NCI-H1436 treated with DMSO at 0.1 percent for 48 hours (cell line): ENCODE results near the gene FOXO3.
"Not testable (repeated sequence)": the region's sequence is repeated elsewhere in the genome, so short reads cannot be mapped to it uniquely, and the experiment has no call there.

ENCODE experiments used
- DNase-seq: peaks from one replicate; lab custom pipeline; 2025; lab: John Stamatoyannopoulos, UW

The FOXO3 gene

DNA sequence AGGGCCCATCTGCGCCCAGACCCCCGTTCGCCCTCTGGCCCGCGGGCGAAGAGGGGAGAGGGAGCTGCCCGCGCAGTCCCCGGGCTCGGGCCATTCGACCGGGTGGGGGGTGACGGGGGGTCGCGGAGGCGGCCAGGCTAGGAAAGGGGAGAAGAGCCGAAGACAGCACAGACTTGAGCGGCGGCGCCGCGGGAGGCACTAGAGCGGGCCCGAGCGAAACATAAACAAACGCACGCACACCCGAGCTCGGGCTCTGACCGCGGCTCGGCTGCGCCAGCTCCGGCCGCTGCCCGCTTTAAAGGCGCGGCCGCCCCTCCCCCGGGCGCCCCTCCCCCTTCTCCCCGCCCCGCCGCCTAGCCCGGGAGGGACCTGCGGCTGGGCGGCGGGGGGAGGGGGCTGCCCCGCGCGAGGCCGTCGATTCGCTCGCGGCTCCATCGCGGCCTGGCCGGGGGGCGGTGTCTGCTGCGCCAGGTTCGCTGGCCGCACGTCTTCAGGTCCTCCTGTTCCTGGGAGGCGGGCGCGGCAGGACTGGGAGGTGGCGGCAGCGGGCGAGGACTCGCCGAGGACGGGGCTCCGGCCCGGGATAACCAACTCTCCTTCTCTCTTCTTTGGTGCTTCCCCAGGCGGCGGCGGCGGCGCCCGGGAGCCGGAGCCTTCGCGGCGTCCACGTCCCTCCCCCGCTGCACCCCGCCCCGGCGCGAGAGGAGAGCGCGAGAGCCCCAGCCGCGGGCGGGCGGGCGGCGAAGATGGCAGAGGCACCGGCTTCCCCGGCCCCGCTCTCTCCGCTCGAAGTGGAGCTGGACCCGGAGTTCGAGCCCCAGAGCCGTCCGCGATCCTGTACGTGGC, at the start of gene FOXO3:
TSS of gene FOXO3 (plus strand) at position 455 of the 846 bp plus-strand sequence. CDS start at position 747, 292 bp downstream.
- DNase-seq = no peak

DNA sequence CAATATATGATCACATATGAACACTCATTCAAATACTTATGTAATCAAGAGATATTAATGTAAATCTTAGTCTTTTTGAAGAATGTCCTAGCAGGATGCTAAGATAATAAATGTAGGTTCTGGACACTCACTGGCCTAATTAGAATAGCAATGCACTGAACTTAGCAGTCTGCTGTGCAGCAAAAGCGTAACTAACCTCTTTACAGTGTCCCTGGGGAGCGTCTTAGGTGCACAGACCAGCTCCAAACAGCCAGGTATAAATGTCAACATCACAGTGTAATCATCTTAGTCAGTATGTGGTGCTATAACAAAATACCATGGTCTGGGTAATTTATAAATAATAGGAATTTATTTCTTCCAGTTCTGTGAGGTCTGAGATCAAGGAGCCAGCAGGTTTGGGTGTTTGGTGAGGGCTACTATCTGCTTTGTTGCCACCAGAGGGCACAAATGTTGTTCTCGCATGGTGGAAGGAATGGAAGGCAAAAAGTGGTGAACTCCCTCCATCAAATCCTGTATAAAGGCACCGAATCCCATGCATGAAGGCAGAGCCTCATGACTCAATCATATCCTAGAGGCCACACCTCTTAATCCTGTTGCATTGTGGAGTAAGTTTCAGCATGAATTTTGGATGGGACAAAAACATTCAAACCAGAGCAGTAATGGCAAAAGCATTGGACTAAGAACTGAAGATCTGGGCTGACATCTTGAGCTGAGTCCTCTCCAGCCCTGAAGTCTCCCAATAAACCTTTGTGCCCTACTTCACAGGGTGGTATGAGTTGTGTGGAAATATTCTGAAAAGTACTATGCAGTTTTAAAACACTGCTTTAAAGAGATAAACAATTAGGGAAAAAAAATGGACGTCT, 41.8 kb upstream of the FOXO3 start:
- DNase-seq = no peak

DNA sequence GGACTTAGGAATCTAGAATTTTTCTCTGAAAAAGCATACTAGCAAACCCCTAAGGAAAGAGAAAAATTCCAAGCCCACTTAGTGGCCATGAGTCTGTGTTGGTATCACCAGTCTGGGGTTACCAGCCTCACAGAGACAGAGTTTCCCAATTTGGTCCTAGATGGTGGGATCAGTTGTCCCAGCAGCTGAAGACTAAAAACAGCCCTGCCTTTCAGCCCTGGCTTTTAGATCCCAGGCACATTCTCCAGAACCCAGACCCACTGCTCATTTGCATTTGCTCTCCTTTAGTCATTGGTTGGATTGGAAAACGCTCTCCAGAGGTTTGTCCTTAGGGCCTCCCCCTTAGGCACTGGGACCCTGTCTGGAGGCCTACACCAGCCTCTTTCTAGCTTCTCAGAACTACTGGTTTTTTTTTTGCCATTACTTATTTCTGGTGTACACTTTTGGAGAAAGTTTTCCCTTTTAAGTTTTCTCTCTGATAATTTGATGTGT, 39.1 kb upstream of the FOXO3 start:
- no peak for DNase-seq

DNA sequence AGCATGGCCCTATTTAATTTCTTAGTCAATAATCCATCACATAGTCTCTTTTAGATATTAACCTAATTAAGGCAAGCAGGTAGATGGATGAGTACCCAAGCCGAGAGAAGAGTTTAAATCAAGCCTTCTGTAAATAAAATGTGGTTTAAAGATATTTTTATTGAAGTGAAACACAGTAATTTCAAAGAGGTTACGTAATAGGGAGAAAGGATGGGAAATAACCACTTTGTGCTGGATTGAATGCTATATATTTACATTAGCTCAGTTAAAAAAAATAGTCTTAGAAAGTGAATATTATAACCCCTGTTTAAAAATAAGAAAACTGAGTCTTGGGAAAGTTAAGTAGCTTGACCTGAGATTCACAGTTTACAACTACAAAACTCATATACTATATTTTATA, 37.0 kb upstream of the FOXO3 start:
- DNase-seq = no peak

DNA sequence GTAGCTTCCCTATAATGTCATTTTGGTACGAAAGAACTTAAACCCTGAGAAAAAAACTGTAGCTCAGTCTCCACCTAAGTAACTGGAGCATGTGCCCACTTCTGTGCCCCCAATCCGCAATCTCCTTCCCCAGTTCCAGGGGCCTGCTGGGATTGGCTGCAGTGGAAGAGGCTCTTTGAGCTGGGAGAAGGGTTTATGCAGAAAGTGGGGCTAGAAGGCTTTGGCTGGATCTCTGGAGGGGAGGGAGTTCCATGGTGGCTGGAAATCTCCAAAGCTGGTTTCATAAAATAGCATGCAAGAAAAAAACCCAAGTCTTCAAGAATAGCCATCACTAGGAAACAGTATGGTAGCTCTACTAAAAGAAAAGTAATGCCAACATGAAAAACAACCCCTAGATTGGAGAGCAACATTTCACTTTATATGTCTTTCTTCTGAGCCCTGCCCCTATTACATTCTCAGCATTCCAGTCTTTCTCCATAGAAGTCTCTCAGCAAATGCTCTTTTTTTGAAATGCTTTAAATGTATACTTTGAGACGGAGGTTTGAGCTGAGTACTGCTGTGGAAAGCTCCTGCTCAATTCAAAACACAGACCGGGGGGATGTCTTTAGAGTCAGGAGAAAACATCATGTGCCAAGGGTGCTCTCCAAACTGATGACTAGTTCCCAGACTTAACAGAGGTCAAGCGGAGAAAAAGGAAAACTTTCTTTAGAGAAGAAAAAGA, 36.0 kb upstream of the FOXO3 start:
- no peak for DNase-seq

DNA sequence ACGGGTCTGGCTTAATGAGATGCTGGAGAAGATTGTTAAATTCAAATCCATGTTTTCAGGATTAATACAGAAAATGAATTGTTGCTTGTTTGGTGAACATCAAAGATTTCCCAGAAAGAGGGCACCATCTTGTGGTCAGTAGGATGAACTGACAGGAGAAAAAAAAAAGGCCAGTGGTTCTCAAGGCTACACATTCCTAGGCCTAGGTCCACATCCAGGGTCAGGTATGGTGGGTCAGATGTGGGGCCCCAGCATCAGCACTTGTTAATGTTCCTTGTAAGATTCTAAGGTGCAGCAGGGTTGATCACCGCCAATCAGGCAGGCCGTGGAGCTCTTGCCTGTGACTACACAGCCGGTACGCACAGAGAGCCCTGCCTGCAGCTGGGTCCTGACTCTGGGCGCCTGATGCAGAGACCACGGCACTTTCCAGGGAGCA, 34.0 kb upstream of the FOXO3 start:
- no peak for DNase-seq

DNA sequence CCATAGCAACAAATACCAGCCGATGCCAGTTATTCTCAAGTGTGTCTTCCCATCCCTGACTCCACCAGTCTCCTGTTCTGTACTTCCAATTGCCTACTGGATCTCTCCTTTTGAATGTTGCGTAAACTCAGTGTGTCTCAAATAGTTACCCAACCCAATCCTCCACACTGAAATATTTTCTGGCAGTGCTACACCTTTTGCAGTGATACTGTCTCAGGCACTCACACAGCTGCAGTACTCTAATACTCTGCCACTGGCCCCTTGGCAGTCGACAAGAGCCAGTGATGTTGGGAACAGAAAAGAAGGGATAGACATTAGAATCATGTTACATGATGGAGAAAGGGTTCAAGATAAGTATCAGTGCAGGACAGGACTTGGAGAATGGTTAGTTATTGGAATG, 31.8 kb upstream of the FOXO3 start:
- DNase-seq = no peak

DNA sequence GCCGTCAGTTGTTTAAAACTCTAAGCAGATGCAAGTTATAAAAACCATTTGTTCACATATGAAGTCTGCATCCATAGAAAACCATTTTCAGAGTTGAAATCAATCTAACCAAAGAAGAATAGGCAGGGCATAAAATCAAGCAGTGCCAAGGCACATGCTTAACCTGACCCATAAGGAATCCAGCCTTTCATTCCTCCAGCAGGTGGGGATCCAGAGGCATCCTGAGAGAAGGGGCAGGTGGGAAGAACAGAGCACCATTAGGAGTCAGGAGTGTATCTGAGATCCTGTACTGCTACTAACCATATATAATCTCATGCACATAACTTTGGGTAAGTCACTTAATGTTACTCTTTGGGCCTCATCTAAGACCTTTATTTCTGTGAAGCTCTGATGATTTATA, 29.4 kb upstream of the FOXO3 start:
- no peak for DNase-seq

DNA sequence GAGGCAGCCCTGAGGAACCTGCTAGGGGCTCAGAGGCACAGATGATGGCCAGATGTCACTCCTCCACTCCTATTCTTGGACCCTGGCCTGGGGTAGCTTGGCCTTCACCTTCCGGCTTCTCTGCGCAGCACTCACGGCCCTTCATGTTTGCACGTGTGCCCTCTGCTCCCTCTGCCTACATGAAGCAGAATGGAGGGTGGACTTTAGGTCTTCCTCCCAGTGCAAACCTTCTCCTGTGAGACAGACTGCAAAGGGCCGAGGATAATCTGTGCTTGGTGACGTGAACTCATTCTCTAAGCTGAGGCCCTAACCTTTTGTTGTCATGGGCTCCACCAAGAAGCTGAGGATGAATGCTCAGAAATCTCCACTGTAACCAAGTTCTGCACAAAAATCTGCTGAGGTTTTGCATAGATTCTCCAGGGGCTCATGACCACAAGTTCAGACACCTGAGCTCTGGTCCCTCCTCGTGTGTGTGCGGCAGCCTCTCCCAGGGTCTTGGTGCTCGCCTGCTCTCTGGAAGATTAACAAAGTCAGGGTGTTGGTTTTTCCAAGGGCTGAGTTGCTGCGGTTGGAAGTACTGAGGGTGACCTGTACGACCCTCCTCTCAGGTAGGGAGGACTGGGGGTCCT, 25.5 kb upstream of the FOXO3 start:
- DNase-seq = no peak

DNA sequence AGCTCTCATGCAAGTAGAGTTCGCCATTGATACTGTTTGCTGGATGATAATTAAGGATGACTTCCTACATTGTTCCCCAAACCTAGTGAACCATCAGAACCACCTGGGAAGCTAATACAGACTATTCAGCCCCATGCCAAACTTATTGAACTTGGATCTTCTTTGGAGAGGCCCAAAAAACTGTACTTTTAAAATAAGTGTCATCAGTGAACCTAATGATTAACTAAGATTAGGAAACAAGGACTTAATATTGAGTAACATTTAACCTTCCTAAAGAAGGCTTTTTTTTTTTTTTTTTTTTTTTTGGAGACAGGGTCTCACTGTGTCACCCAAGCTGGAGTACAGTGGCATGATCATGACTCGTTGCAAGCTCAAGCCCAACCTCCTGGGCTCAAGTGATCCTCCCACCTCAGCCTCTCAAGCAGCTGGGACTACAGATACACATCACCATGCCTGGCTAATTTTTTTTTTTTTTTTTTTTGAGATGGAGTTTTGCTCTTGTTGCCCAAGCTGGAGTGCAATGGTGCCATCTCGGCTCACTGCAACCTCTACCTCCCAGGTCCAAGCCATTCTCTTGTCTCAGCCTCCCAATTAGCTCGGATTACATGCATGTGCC, 24.7 kb upstream of the FOXO3 start:
- not testable (repeated sequence) for DNase-seq

DNA sequence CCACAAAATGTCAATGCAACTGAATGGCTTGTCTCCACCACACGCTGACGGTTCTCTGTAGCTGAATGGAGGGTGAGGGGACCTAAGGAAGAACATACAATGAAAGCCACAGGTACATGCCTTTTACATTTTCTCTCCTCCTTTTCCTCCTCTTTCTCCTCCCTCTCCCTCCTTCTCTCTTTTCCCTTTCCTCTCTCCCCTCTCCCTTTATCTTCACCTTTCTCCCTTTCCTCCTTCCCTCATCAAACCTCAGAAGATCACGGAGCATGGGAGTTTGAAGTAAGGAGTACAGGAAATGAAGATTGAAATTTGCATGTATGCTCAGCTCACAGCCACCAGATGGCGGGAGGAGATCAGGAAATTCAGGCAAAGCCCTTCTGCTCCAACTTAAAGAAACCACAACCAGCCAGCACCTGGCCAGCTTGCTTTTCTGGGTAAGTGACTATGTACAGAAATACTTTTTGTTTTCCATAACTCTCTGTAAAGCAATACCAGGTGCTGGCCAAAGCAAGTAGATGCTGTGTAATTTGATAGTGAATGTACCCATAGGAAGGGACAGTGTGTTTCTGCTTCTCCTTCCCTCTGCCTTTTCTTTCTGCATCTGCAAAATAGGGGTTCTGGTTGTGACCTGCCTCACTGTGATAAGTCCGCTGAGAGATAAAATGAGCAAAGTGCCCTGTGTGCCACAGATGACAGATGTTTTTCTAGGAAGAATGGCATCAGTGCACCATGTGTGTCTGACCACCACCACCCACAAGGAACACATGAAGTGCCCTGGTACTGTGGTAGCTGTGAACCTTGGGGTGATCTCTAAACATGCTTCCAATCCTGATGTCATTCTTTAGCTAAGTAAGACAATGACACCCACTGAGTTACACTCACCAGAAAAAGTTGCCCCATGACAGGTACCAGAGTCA, 18.6 kb upstream of the FOXO3 start:
- peak; percentile 17 for DNase-seq

DNA sequence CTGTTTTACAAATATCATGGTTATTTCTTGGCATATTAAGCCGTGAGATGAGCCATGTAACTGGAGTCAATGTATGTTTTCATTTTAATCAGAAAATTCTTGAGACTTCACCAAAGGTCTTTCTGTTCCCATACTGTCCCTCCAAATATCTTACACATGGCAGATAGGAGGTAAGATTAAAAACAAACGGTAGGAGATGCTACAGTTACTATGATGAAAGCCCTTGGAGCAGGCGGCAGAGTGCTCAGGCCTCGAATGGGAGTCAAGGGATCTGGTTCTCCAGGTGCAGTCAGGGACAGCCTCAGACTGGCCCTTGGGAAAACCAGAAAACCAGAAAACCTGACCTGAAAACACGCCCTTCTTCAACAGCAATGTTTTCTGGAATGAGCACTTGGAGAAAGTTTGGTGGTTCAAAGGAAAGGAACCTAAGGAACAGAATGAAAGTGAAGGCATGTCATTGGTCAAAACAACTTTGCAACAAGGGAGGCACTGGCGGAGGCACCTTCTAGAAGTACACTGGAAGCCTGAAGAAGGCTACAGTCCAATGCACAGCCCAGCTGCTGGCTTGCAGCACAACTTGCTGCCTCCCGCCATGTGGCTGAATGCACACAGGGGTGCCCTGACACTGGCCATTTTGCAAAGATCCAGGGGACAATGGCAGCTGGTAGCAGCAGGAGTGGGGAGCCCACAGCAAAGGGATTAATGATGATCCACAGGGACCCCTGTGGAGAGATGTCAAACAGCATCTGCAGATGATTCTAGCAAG, 17.4 kb upstream of the FOXO3 start:
- no peak for DNase-seq

DNA sequence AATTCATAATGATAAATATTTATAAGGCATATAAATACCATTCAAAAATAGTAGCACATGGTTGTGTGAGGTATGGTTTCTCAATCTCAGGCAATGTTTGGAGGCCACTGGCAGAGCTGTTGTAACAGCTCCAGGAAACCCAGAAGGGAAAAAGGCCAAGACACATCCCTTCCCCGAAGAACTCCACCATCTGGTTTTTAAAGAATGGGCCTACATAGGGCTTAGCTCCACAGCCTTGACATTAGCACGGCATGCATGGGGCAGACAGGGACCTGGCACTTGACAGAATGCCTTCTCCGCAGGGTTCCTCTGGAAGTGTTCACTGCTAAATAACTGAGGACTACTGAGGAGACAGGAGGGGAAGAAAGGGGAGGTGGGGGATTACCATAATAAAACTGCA, 16.1 kb upstream of the FOXO3 start:
- DNase-seq = no peak

DNA sequence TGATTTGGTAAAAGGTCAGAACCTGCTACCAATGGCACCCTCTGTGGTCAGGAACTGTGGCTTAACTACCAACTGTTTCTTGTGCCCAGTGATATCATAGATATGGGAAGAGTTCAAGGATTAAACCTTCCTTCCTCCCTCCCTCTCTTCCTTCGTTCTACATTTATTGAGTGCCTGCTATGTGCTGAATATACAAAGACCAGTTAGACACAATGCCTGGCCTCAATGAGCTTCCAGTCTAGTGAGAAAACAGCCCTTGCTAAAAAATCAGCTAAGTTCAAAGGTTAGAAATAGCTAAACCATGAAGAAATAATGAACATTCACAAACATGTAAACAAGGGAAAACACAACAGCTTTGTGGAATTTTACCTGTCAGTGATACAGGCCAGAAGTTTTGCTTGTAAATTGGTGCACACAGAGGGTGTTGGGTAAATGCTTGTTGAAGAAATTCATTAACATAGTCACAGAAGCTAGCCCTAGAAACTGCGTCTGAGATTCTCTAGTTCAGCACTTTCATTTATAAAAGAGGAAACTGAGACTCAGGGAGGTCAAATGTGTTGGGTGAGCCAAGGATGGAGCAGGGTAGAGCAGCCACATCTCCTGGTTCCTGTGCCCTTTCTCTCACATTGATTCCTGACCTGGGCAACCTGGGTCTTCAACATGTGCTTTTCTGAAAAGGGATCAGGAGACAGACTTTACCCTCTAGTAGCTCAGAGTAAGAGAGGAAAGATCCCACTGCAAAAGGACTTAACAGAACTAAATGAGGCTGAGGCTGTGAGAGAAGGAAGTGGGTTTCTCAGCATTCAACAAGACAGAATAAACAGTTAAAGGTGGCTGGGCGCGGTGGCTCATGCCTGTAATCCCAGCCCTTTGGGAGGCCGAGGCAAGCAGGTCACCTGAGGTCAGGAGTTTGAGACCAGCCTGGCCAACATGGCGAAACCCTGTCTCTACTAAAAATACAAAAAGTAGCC, 14.4 kb upstream of the FOXO3 start:
- DNase-seq = no peak

DNA sequence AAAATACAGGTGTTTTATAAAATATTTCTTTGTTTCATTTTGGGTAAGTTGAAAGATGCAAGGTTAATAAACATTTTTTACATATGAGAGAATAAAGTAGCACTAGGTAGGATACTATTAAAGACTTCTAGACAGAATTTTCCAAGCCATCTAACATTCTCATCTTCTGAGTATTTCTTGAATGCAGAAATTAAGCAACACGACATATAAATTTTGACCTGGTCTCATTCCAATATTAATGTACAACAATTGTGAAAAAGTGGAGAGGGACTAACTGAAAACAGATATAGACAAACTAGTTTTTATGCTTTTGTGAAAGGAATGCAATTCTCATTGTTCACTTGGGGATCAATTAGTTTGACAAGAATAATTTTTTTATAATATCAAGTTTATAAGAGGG, 11.5 kb upstream of the FOXO3 start:
- DNase-seq = no peak

DNA sequence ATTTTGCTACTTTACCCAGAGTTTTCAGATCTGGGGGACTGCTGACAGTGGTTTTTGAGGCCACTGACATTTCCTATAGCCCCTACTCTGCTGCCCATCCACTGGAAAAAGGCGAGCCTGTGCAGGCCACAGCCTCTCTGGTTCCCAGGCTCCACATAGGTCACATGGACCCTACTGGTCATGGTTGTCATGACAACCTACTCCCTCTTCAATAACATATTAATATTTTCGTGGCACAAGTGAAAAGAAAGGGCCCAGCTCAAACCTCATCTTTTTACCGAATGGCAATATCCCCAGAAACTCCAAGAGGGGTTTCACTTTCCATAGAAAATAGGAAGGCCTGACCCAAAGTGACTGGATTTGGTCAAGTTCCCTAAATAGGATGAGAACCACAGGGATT, 11.0 kb upstream of the FOXO3 start:
- no peak for DNase-seq

DNA sequence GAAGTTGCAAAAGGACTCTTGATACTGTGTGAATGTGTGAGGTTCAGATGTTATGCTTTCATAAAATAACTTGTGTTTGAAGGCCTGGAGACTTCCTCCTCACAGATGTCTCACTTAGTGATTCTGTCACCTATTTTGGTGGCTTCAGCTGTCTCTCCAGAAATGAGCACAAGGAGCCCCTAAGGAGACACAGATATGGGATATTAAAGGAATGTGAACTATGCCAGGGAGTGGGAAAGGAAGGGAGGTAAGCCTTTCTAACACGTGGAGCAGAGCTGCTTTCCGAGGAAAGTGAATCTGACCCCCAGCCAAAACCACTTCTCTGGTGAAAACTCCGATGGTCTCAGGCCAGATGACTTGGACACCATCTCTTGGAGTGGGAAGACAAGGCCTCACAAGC, 10.5 kb upstream of the FOXO3 start:
- DNase-seq = no peak

DNA sequence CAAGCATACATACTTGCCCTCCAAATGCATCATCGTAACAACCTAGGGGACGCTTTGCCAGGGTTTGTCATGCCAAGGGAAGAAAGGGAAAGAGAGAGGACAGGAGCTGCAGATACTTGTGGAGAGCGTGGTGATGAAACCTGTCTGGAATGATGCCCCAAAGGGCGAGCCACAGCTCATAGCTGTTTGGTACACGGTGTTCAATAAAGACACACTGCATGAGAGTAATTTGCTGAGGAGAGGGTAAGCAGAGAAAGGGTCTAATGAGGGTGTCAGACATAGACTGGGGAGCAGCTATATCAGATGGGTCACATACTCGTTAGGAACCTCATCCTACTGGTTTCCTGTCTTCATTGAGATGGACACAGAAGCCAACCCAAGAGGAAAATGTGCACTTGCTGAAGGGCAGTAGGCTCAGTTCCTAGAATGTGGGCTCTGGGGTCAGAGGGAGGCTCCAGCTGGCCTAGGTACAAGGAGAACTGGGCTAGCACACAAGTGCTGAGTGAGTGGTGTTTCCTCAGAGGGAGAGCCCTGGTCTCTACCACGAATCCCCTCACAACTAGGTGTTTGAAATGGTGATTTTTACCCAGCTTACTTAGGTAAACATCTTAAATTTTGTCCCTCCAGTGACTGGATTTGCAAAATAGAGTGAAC, 5.2 kb upstream of the FOXO3 start:
- no peak for DNase-seq
